Cortex of kidney (tissue), 1 donor: ENCODE results near the gene PIP4P1.
"Not testable (repeated sequence)": the region's sequence is repeated elsewhere in the genome, so short reads cannot be mapped to it uniquely, and the experiment has no call there.

Experiments used
- DNase-seq: peaks from one replicate; lab custom pipeline; 2025; lab: John Stamatoyannopoulos, UW

PIP4P1 gene

DNA sequence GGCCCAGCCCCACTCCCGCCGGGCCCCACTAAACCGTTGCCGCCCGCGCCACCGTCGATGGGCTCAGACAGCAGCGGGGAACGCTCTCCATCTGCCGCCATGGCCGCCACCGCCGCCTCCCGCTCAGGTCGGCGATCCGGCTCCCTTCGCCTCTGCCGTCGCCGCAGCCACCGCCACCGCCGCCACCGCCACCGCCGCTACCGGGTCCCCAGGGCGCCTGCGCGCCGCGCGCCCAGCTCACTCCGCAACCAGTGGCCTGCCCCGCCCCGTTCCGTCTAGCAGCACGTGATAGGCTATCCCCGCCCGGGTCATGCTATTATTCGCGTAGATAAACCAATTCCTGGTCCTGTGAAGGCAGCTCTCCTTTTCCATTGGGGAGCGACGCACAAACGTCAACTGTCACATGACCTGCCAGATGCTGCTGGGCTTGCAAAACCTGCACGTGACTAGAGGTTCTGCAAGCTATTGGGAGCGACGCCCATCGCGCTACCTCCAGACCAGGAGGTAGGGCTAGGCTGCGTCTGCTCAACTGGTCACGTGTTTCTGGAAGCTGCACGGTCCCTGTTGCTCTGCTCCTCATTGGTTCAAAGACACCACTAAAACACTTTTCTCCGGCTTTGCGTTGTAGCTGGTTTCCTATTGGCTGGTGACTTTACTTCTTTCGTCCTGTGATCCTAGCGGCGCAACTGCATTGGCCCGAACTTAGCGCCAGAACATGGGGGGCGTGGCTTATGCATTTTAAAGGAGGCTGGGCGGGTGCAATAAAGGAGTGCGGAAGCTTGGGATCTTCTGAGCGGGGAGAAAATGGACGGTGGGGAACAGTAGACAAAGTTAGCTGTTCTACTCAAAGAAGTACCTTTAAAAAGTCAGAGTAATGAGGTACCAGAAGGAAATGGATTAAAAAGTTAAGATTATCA lies at the start of gene PIP4P1:
Gene PIP4P1 (minus strand): TSS at position 210 of the 917 bp plus-strand sequence. CDS start 109 bp downstream, at position 101.
- DNase-seq = peak; percentile 98

GRCh38 chr14:20508367-20508766 lies 47.1 kb upstream of the PIP4P1 start:
- no peak for DNase-seq

- not testable (repeated sequence) for DNase-seq
Measured at GRCh38 chr14:20507537-20507936, 46.3 kb upstream of the PIP4P1 start.

GRCh38 chr14:20506752-20507151 lies 45.5 kb upstream of the PIP4P1 start:
- DNase-seq = not testable (repeated sequence)

GRCh38 chr14:20506276-20506675 lies 45.0 kb upstream of the PIP4P1 start:
- DNase-seq = not testable (repeated sequence)

DNA sequence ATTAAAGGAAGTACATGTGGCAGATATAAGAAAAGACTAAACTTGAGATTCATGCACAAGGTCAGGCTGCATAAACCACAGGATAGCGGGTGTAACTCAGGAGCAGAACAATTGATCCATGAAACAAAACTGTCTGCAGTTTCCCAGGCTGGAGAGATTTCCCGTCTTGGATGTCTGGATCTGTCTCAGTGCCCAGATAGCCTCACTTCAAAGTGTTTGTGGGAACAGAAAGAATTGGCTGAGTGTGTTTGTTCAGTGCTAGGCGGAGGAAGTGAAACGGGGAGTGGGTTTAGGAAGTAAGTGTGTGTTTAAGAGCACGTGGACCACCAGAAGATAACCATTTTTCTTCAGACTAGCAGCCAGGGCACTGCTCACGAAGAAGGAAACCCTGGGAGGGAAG lies 42.7 kb upstream of the PIP4P1 start:
- DNase-seq = no peak

GRCh38 chr14:20501346-20501745 lies 40.1 kb upstream of the PIP4P1 start:
- DNase-seq = no peak

- DNase-seq = no peak
Measured at GRCh38 chr14:20499881-20500280, 38.6 kb upstream of the PIP4P1 start.

- no peak for DNase-seq
Measured at GRCh38 chr14:20499108-20499507, 37.9 kb upstream of the PIP4P1 start.

GRCh38 chr14:20498622-20499021 lies 37.4 kb upstream of the PIP4P1 start:
- no peak for DNase-seq

- no peak for DNase-seq
Measured at GRCh38 chr14:20494935-20495766, 33.9 kb upstream of the PIP4P1 start.

DNA sequence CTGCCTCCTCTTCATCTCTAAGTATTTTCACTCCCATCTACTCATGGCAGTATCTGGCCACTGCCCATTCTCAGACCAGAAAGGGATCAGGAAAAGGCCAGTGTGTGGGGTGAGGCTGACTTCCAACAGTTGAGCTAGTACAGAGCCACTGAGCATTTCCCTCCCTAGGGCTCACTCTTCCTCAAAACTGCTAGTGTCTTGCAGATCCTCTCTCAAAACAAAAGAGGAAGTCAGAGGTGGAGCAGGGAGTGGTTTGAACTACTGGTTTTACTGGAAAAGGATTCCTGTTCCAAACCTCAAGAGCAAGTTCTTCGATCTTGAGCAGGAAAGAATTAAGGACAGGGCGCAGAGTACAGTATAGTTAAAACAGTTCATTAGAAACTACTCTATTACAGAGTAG lies 32.4 kb upstream of the PIP4P1 start:
- DNase-seq = no peak

- no peak for DNase-seq
Measured at GRCh38 chr14:20492486-20492885, 31.3 kb upstream of the PIP4P1 start.

DNA sequence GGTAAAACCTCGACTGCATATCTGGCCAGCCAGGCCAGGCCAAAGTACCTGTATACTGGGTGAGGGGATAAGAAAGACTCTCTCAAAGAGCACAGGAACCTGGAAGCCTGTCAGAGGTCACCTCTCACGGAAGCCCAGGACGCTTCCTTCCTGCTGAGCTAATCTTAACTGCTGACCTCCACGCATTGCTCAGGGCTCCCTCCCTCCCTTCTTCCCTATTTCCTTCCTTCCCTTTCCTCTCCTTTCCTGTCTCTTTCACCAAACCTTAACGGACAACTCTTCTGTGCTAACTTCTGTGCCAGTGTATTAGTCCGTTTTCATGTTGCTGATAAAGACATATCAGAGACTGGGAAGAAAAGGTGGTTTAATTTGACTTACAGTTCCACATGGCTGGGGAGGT lies 29.3 kb upstream of the PIP4P1 start:
- DNase-seq = no peak

DNA sequence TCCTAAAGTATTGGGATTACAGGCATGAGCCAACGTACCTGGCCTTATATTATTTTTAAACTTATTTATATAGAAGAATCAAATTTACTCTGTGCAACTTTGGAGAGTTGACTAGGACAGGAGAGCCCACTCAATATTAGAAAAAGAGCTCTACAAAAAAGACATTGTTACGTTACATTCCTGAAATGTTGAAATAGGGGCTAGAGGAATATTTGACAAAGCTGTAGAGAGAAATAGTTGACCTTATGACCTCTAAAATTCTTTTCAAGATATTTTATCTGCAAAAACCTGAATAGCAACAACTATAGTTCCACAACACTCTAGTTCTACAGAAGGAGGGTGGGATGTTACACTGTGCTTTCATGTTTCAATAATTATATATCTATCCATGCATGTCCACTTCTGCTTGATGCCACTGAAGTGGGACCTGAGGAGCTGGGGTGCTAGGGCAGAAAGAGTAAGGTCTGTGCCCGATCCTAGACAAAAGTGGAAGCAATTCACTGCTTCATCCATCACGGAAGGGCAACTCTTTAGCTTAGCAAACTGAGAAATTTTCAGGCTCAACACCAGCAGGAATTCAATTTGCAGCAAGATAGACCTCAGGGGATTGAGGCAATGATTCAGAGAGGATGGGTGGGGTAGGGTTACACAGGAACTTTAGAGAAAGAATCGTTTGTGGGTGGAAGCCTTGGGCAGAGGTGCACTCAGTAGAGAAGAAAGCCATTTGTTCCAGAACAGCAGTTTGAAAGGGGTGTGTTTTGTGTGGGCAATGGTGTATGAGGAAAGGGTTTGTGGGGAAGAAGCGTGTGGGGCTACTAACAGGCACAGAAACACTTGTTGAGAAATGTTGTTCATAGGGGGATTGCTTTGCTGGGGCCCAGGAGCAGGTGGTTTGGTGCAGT lies 28.1 kb upstream of the PIP4P1 start:
- DNase-seq = no peak

- DNase-seq = no peak
Measured at GRCh38 chr14:20487396-20487725, 26.1 kb upstream of the PIP4P1 start.

- DNase-seq = no peak
Measured at GRCh38 chr14:20486684-20487395, 25.6 kb upstream of the PIP4P1 start.

- DNase-seq = no peak
Measured at GRCh38 chr14:20485900-20486299, 24.7 kb upstream of the PIP4P1 start.

DNA sequence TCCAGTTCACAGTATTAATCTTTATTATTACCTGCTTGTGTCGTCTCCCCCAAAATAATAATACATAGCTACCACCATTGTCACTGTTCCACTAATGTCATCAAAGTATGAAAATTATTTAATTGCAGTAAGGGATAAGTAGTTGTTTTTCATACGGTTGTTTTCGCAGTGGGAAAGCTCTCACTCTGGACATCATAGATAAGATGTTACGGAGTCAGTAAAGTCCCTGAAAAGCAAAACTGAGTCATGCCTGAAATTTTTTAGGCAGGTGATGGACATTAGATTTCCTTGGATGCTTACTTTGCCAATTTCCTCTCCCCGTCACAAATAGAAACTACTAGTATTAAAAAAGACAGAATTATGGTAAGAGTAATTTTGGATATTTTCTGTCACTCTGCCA lies 21.1 kb upstream of the PIP4P1 start:
- no peak for DNase-seq

DNA sequence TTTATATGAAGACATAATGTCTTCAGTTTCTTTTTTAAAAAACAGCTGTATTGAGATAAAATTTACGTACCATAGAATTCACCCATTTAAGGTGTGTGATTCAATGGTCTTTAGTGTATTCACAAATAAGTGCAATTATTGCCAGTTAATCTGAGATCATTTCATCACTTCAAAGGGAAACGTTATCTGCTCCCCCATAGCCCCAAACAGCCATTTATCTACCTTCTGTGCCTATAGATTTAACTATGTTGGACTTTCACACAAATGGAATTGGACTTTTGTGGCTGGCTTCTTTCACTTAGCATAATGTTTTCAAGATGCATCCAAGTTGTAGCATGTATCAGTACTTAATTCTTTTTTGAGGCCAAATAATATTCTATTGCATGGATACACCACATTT lies 17.7 kb upstream of the PIP4P1 start:
- DNase-seq = no peak

DNA sequence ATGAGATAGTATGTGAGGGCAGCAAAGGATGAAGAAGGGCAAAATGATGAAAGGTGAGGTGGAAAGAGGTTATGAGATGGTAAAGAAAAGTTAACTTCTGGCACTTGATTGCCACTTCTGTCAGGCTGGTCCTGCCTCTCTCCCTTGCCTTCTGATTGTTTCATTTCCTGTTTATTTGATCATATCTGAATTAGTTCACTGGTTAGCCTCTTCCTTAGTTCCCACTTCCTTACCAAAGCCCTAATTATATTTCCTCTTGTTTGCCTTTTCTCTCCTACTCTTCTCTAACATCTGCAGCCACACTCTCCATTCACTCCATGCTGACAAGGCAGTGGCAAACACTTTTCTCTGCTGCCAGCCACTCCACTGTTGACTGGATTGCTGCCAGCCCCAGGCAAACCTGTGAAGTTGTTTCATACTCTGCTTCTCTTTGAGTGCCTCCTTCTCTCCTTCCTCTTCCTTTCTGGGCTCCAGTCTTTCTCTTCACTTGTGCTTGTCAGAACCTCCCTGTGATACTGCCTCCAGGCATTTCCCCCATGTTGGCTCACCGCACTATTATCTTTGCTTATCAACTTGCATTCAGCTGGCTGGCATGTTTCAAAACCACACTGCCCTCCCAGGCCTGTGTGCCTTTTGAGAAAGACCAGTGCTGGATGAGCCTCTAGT lies 16.1 kb upstream of the PIP4P1 start:
- no peak for DNase-seq
